ENCODE data around the gene DDX11.

- TF ChIP-seq CTCF (IDR thresholded peaks at IDR 0.05) (no peak), EZH2 (IDR thresholded peaks at IDR 0.05; ENCODE audit: borderline replicate concordance, insufficient read depth, low read depth, low read length, poor library complexity, severe bottlenecking) (no peak)
These were observed 48.8 kb downstream of the DDX11 start for GRCh38 chr12:31122481-31122880.

Measured in B cell (primary cell).